Measurements from ENCODE around the gene SERTAD1.
"Not testable (repeated sequence)": the region's sequence is repeated elsewhere in the genome, so short reads cannot be mapped to it uniquely, and the experiment has no call there.

Gene SERTAD1

DNA sequence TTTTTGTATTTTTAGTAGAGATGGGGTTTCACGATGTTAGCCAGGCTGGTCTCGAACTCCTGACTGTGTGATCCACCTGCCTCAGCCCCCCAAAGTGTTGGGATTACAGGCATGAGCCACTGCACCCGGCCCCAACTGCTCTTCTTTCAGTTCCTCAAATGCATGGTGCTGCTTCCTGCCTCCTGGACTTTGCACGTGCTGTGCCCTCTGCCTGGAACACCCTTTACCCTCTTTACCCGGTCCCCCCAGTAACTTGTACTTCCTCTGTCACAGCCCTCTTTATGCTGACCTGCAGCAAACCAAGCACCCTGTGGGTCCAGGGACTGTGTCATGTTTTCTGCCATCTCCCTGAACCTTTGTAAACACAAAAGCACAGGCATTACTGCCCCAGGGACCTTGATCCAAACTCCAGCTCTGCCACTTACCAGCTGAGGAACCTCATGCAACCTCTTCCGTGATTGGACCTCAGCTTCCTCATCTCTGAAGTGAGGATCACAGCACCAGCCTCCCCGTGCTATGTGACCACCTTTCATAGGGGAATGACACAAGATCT lies 36.0 kb upstream of the SERTAD1 start:
- in situ Hi-C loops (cut with MboI; ENCODE audit: low sequenced_read_pairs), result no loop called here
- Histone ChIP-seq H3K4me1 (peaks cover 11% of the 10 kb centered on the region), H3K4me3 (no peak overlapping the region), H3K9me3 (0 out of 2 replicates have a peak, but pooled peaks cover 2% of the 10 kb centered on the region), H3K27me3 (ENCODE audit: low read depth) (no peaks in the 10 kb centered on the region), H3K36me3 (replicated peaks) (no peaks in the 10 kb centered on the region)
- DNase-seq (ENCODE audit: low spot score in 2 of 2), result no peak

DNA sequence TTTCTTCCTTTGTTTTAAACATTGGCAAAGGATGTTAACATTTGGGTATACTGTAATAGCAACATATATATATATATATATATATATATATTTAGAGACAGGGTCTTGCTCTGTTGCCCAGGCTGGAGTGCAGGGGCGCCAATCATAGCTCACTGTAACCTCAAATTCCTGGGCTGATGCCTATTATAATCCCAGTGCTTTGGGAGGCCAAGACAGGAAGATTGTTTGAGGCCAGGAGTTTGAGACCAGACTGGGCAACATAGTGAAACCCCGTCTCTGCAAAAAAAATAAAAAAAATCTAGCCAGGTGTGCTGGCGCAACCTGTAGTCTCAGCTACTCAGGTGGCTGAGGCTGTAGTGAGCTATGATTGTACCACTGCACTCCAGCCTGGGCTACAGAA lies 34.4 kb upstream of the SERTAD1 start:
- no peaks in the 10 kb centered on the region for H3K9me3 ChIP-seq
- no peak for DNase-seq (ENCODE audit: low spot score in 2 of 2)
- in situ Hi-C loops (cut with MboI; ENCODE audit: low sequenced_read_pairs), result no loop called here
- H3K27me3 ChIP-seq (ENCODE audit: low read depth), result no peaks in the 10 kb centered on the region
- no peak overlapping the region for H3K4me3 ChIP-seq
- H3K36me3 ChIP-seq (replicated peaks), result peaks cover 2% of the 10 kb centered on the region; the same call in 1 of the 2 replicates
- peaks cover 6% of the 10 kb centered on the region for H3K4me1 ChIP-seq

GRCh38 chr19:40458597-40458974 lies 32.8 kb upstream of the SERTAD1 start:
- Histone ChIP-seq H3K4me1 (no peaks in the 10 kb centered on the region), H3K36me3 (replicated peaks) (peaks cover 3% of the 10 kb centered on the region; the same call in 1 of the 2 replicates), H3K9me3 (no peaks in the 10 kb centered on the region), H3K27me3 (ENCODE audit: low read depth) (no peaks in the 10 kb centered on the region), H3K4me3 (no peak overlapping the region)
- in situ Hi-C loops (cut with MboI; ENCODE audit: low sequenced_read_pairs), result no loop called here
- no peak for DNase-seq (ENCODE audit: low spot score in 2 of 2)

GRCh38 chr19:40457953-40458596 lies 32.3 kb upstream of the SERTAD1 start:
- Histone ChIP-seq H3K27me3 (ENCODE audit: low read depth) (no peaks in the 10 kb centered on the region), H3K4me1 (no peaks in the 10 kb centered on the region), H3K9me3 (no peaks in the 10 kb centered on the region), H3K4me3 (no peak overlapping the region), H3K36me3 (replicated peaks) (peaks cover 3% of the 10 kb centered on the region; the same call in 1 of the 2 replicates)
- no peak for DNase-seq (ENCODE audit: low spot score in 2 of 2)
- in situ Hi-C loops (cut with MboI; ENCODE audit: low sequenced_read_pairs), result no loop called here

DNA sequence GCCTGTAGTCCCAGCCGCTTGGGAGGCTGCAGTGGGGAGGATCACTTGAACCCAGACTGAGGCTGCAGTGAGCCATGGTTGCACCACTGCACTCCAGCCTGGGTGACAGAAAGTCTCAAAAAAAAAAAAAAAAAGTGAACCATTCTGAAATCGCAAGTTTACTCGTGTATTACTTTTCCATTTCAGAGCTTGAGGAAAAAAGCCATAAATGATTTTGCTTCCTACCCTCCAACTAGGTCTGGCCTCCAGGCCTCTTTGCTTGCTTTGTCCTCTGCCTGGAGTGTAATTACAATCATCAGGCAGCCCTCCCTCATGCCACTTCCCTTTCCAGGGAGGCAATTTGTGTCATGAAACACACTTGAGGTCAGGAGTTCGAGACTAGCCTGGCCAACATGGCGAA lies 31.3 kb upstream of the SERTAD1 start:
- in situ Hi-C loops (cut with MboI; ENCODE audit: low sequenced_read_pairs), result no loop called here
- Histone ChIP-seq H3K9me3 (no peaks in the 10 kb centered on the region), H3K27me3 (ENCODE audit: low read depth) (no peaks in the 10 kb centered on the region), H3K36me3 (replicated peaks) (peaks cover 3% of the 10 kb centered on the region; the same call in 1 of the 2 replicates), H3K4me3 (no peak overlapping the region), H3K4me1 (no peaks in the 10 kb centered on the region)
- no peak for DNase-seq (ENCODE audit: low spot score in 2 of 2)

- in situ Hi-C loops (cut with MboI; ENCODE audit: low sequenced_read_pairs); H3K36me3 ChIP-seq (replicated peaks); H3K9me3 ChIP-seq; H3K4me1 ChIP-seq; H3K4me3 ChIP-seq; DNase-seq (ENCODE audit: low spot score in 2 of 2); H3K27me3 ChIP-seq (ENCODE audit: low read depth): not testable (repeated sequence)
These were observed 28.2 kb upstream of the SERTAD1 start for GRCh38 chr19:40453943-40454342.

- no peaks in the 10 kb centered on the region for H3K9me3 ChIP-seq
- in situ Hi-C loops (cut with MboI; ENCODE audit: low sequenced_read_pairs), result no loop called here
- peaks cover 10% of the 10 kb centered on the region for H3K36me3 ChIP-seq (replicated peaks)
- H3K4me3 ChIP-seq, result no peak overlapping the region
- DNase-seq (ENCODE audit: low spot score in 2 of 2), result no peak
- no peaks in the 10 kb centered on the region for H3K27me3 ChIP-seq (ENCODE audit: low read depth)
- H3K4me1 ChIP-seq, result no peaks in the 10 kb centered on the region
These were observed 27.5 kb upstream of the SERTAD1 start for GRCh38 chr19:40453151-40453735.

- no peaks in the 10 kb centered on the region for H3K4me1 ChIP-seq
- no peaks in the 10 kb centered on the region for H3K27me3 ChIP-seq (ENCODE audit: low read depth)
- H3K4me3 ChIP-seq, result no peak overlapping the region
- in situ Hi-C loops (cut with MboI; ENCODE audit: low sequenced_read_pairs), result no loop called here
- H3K9me3 ChIP-seq, result no peaks in the 10 kb centered on the region
- H3K36me3 ChIP-seq (replicated peaks), result peaks cover 10% of the 10 kb centered on the region
- DNase-seq (ENCODE audit: low spot score in 2 of 2), result no peak
These were observed 26.2 kb upstream of the SERTAD1 start for GRCh38 chr19:40452016-40452415.

DNA sequence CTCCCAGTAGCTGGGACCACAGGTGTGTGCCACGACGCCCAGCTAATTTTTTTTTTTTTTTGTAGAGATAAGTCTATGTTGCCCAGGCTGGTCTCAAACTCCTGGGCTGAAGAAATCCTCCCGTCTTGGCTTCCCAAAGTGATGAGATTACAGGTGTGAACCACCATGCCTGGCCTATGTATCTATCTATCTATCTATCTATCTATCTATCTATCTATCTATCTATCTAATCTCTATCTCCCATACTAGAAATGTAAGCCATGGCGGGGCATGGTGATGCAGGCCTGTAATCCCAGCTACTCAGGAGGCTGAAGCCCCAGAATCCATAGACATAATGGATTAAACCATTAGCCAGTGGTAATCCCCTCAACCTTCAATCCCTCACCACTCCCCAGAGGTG lies 24.9 kb upstream of the SERTAD1 start:
- no peak for DNase-seq (ENCODE audit: low spot score in 2 of 2)
- H3K36me3 ChIP-seq (replicated peaks), result peaks cover 10% of the 10 kb centered on the region
- no peak overlapping the region for H3K4me3 ChIP-seq
- in situ Hi-C loops (cut with MboI; ENCODE audit: low sequenced_read_pairs), result no loop called here
- H3K27me3 ChIP-seq (ENCODE audit: low read depth), result no peaks in the 10 kb centered on the region
- H3K4me1 ChIP-seq, result peaks cover 10% of the 10 kb centered on the region
- H3K9me3 ChIP-seq, result no peaks in the 10 kb centered on the region

DNA sequence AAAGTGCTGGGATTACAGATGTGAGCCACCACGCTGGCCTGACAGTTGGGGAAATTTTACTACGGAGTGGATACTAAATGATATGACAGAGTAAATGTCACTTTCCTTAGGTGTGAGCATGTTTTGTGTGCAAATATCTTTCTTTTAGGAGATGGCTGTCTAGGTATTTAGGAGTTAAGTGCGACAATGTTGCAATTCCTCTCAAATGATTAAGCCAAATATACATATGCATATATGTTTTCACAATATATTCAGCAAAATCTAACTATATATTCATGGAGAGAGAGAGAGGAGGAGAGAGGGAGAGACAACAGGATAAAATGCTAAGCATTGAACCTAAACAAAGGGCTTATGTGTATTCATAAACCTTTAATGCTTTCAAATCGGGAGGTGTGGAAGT lies 23.7 kb upstream of the SERTAD1 start:
- H3K4me3 ChIP-seq, result no peak overlapping the region
- H3K36me3 ChIP-seq (replicated peaks), result peaks cover 7% of the 10 kb centered on the region
- H3K4me1 ChIP-seq, result peaks cover 19% of the 10 kb centered on the region
- H3K27me3 ChIP-seq (ENCODE audit: low read depth), result no peaks in the 10 kb centered on the region
- H3K9me3 ChIP-seq, result no peaks in the 10 kb centered on the region
- no peak for DNase-seq (ENCODE audit: low spot score in 2 of 2)
- in situ Hi-C loops (cut with MboI; ENCODE audit: low sequenced_read_pairs), result no loop called here

DNA sequence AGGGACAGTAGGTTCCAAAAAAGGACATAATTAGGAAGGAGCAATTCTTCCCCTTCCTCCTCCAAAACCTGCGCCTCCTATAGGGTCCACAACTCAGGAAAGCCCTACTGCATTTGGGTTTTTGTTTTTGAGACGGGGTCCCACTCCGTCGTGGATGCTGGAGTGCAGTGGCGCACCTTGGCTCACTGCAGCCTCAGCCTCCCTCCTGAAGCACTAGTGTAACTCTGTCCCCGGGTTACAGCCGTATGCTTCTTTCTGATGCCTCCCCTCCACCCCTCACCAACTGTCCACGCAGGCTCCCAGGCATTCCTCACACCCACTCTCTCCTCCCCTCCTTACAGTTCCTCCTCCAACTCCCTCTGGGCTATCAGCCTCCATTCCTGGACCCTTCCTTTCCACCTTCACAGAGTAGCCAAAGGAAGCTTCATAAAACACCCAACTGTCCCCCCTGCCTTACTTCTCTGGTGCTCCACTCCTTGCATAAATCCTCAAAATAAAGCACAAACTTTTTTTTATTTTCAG lies 20.5 kb upstream of the SERTAD1 start:
- H3K4me3 ChIP-seq, result no peak overlapping the region

GRCh38 chr19:40445780-40446262 lies 20.0 kb upstream of the SERTAD1 start:
- H3K4me1 ChIP-seq, result peaks cover 24% of the 10 kb centered on the region
- in situ Hi-C loops (cut with MboI; ENCODE audit: low sequenced_read_pairs), result no loop called here
- no peaks in the 10 kb centered on the region for H3K9me3 ChIP-seq
- peak; percentile 59 to 80 for DNase-seq (ENCODE audit: low spot score in 2 of 2)
- no peaks in the 10 kb centered on the region for H3K27me3 ChIP-seq (ENCODE audit: low read depth)
- peaks cover 32% of the 10 kb centered on the region for H3K36me3 ChIP-seq (replicated peaks)
- H3K4me3 ChIP-seq, result no peak overlapping the region

More for the DNA sequence above, 20.5 kb upstream of the SERTAD1 start:
- Histone ChIP-seq H3K9me3 (no peaks in the 10 kb centered on the region), H3K36me3 (replicated peaks) (peaks cover 26% of the 10 kb centered on the region), H3K27me3 (ENCODE audit: low read depth) (no peaks in the 10 kb centered on the region), H3K4me1 (peaks cover 24% of the 10 kb centered on the region)
- in situ Hi-C loops (cut with MboI; ENCODE audit: low sequenced_read_pairs), result no loop called here
- DNase-seq (ENCODE audit: low spot score in 2 of 2), result no peak

DNA sequence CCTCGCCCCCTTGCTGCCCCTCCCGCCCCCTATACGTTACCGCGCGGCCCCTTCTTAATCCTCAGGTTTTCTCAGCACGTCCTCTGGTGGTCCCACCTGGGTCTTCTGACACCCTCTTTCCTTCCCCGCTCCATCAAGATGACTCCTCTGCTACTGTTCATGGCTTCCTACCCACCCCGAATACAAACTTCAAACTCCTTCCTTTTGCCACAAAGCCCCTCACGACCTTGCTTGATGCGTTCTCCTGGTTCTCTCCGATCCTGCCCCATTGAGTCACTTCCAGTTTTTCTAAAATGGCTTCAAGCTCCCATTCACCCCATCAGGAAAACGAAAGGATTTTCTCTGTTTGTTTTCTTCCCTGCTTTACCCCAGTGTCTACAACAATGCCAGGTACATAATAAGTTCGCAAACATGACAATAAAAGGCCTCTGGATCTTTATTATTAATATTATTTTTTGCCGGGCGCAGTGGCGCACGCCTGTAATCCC lies 19.1 kb upstream of the SERTAD1 start:
- H3K36me3 ChIP-seq (replicated peaks), result peaks cover 32% of the 10 kb centered on the region

More for the DNA sequence above, 19.1 kb upstream of the SERTAD1 start:
- in situ Hi-C loops (cut with MboI; ENCODE audit: low sequenced_read_pairs), result no loop called here
- no peaks in the 10 kb centered on the region for H3K27me3 ChIP-seq (ENCODE audit: low read depth)
- H3K4me1 ChIP-seq, result peaks cover 24% of the 10 kb centered on the region
- no peaks in the 10 kb centered on the region for H3K9me3 ChIP-seq
- no peak for DNase-seq (ENCODE audit: low spot score in 2 of 2)
- H3K4me3 ChIP-seq, result peak overlapping the region; percentile 88

Data from HAP-1 (cell line).